ENCODE results near the gene SCTR. TPM values are rescaled to one million over a fixed set of nuclear protein-coding genes. Genes with fewer than 3 reads are reported as not detected.

The SCTR gene
- total and polyA plus RNA-seq, 2 of the 13 experiments (the other 11 are each of a cell fraction or from before 2014, with no cell fraction given): not detected

DNA sequence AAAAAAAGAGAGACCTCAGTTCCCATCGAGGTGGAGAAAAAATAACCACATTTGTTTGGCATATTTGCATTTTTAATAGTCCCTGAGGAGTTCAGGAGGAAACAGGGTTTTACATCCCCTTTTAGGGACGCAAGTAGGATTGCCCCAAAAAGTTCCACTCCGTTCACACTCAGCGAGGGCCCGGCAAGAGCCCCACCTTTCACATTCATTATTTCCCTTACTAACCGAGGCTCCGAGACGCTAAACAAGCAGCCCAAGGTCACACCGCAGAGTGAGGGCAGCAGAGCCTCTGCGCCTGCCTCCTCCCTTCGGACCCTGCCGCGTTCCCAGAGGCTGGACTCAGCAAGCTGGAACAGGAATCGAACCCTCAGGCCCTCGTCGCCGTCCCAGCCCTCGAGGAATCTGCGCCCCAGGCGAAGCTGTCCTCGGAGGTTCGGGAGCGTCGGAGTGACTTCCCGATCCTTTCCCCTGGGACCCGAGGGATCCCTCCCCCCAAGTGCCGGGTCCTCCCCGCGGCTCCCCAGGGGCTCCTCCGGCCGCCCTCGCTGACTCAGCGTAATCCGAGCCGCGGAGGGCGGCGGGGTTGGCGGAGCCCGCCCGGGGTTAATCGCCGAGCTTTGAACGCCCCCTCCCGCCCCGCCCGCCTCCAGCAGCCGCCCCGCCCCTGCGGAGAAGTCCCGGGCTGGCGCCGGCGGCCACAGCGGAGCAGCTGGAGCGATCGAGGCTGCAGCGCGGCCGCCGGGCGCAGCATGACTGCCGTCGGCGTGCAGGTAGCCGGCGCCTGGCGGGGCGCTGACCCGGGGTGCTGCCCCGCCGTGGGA is 92.9 kb downstream of the SCTR start, which contains the start of gene TMEM37 (continued):
- TF ChIP-seq, protein P1, sequence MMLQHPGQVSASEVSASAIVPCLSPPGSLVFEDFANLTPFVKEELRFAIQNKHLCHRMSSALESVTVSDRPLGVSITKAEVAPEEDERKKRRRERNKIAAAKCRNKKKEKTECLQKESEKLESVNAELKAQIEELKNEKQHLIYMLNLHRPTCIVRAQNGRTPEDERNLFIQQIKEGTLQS (CRISPR knock-in tag; IDR thresholded peaks at IDR 0.05): peak; percentile 10
- TF ChIP-seq, protein P2, sequence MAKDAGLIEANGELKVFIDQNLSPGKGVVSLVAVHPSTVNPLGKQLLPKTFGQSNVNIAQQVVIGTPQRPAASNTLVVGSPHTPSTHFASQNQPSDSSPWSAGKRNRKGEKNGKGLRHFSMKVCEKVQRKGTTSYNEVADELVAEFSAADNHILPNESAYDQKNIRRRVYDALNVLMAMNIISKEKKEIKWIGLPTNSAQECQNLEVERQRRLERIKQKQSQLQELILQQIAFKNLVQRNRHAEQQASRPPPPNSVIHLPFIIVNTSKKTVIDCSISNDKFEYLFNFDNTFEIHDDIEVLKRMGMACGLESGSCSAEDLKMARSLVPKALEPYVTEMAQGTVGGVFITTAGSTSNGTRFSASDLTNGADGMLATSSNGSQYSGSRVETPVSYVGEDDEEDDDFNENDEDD (CRISPR knock-in tag; IDR thresholded peaks at IDR 0.05; ENCODE audit: borderline replicate concordance): peak; percentile 74; the same call in 1 of the 2 replicates
- TF ChIP-seq ZNF335 (CRISPR knock-in tag; IDR thresholded peaks at IDR 0.05): no peak
- TF ChIP-seq ZNF121 (CRISPR knock-in tag; IDR thresholded peaks at IDR 0.05): no peak; the same call in 1 of the 2 replicates
- TF ChIP-seq HNRNPH1 (optimal IDR thresholded peaks at IDR 0.05; ENCODE audit: low read depth, low read length): no peak
- TF ChIP-seq, protein P3, sequence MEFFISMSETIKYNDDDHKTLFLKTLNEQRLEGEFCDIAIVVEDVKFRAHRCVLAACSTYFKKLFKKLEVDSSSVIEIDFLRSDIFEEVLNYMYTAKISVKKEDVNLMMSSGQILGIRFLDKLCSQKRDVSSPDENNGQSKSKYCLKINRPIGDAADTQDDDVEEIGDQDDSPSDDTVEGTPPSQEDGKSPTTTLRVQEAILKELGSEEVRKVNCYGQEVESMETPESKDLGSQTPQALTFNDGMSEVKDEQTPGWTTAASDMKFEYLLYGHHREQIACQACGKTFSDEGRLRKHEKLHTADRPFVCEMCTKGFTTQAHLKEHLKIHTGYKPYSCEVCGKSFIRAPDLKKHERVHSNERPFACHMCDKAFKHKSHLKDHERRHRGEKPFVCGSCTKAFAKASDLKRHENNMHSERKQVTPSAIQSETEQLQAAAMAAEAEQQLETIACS (CRISPR knock-in tag; IDR thresholded peaks at IDR 0.05): no peak
- TF ChIP-seq SOX13 (IDR thresholded peaks at IDR 0.05): no peak; the same call in 1 of the 2 replicates
- peak in 1 of 2 experiments; percentile 87; a peak in 2 of 4 replicates for TF ChIP-seq SOX13 (CRISPR knock-in tag; conservative IDR thresholded peaks at IDR 0.05 in 1 of 2, IDR thresholded peaks at IDR 0.05 in 1 of 2)
- 0 out of 2 replicates have a peak, but pooled peaks have one; percentile 52 for TF ChIP-seq SAFB2 (CRISPR knock-in tag; IDR thresholded peaks at IDR 0.05; ENCODE audit: borderline replicate concordance, low read depth)
- TF ChIP-seq BRCA1 (CRISPR knock-in tag; IDR thresholded peaks at IDR 0.05): no peak
- peak; percentile 63; the same call in 1 of the 2 replicates for TF ChIP-seq ARHGAP35 (CRISPR knock-in tag; IDR thresholded peaks at IDR 0.05; ENCODE audit: borderline replicate concordance)
- peak; percentile 91; the same call in 1 of the 2 replicates for TF ChIP-seq ADNP (CRISPR knock-in tag; IDR thresholded peaks at IDR 0.05)
- peak; percentile 72; the same call in 1 of the 2 replicates for TF ChIP-seq GABPB1 (CRISPR knock-in tag; IDR thresholded peaks at IDR 0.05)
- 0 out of 2 replicates have a peak, but pooled peaks have one; percentile 54 for TF ChIP-seq ZNF564 (CRISPR knock-in tag; IDR thresholded peaks at IDR 0.05)
- TF ChIP-seq, protein P4, sequence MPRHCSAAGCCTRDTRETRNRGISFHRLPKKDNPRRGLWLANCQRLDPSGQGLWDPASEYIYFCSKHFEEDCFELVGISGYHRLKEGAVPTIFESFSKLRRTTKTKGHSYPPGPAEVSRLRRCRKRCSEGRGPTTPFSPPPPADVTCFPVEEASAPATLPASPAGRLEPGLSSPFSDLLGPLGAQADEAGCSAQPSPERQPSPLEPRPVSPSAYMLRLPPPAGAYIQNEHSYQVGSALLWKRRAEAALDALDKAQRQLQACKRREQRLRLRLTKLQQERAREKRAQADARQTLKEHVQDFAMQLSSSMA (CRISPR knock-in tag; IDR thresholded peaks at IDR 0.05): peak; percentile 16; the same call in 1 of the 2 replicates
- TF ChIP-seq RBFOX2 (IDR thresholded peaks at IDR 0.05; ENCODE audit: low read depth, low read length): peak; percentile 82
- no peak for TF ChIP-seq ZNF720 (CRISPR knock-in tag; IDR thresholded peaks at IDR 0.05)
- TF ChIP-seq ZEB1 (IDR thresholded peaks at IDR 0.05; ENCODE audit: insufficient replicate concordance, low read depth): no peak
- TF ChIP-seq, protein P5, sequence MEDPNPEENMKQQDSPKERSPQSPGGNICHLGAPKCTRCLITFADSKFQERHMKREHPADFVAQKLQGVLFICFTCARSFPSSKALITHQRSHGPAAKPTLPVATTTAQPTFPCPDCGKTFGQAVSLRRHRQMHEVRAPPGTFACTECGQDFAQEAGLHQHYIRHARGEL (CRISPR knock-in tag; IDR thresholded peaks at IDR 0.05): peak; percentile 81; the same call in 1 of the 2 replicates
- TF ChIP-seq PAX8 (CRISPR knock-in tag; IDR thresholded peaks at IDR 0.05; ENCODE audit: borderline replicate concordance): peak; percentile 97
- TF ChIP-seq SRSF9 (IDR thresholded peaks at IDR 0.05; ENCODE audit: borderline replicate concordance, insufficient read depth, low read depth, low read length, poor library complexity, severe bottlenecking): no peak
- TF ChIP-seq YEATS2 (CRISPR knock-in tag; IDR thresholded peaks at IDR 0.05; ENCODE audit: borderline replicate concordance): 0 out of 2 replicates have a peak, but pooled peaks have one; percentile 13
